ENCODE results near the gene CEP170.

DNA sequence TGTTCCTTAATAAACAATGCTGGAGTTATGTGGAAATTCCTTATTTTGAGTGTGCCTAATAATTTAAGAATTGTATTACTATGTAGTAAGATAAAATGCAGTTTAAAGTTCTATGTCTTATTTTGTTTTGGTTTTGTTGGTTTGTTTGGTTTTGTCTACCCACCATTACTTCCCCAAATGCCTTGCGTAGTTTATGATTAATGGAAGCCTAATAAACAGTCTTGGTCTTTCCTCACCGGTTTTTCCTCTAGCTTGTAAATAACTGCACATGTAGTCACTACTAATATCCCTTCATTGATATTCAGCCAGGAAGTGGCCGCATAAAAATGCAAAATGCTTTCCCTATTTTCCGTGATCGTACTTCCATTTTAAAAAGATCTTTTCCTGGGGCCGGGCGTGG, 3.6 kb upstream of the CEP170 start:
- no peak for TF ChIP-seq EZH2 (IDR thresholded peaks at IDR 0.05)
- TF ChIP-seq POLR2AphosphoS5 (IDR thresholded peaks at IDR 0.05; ENCODE audit: borderline replicate concordance, low read depth, low read length): no peak
